ENCODE measurements around the gene ATP4A.

The ATP4A gene

DNA sequence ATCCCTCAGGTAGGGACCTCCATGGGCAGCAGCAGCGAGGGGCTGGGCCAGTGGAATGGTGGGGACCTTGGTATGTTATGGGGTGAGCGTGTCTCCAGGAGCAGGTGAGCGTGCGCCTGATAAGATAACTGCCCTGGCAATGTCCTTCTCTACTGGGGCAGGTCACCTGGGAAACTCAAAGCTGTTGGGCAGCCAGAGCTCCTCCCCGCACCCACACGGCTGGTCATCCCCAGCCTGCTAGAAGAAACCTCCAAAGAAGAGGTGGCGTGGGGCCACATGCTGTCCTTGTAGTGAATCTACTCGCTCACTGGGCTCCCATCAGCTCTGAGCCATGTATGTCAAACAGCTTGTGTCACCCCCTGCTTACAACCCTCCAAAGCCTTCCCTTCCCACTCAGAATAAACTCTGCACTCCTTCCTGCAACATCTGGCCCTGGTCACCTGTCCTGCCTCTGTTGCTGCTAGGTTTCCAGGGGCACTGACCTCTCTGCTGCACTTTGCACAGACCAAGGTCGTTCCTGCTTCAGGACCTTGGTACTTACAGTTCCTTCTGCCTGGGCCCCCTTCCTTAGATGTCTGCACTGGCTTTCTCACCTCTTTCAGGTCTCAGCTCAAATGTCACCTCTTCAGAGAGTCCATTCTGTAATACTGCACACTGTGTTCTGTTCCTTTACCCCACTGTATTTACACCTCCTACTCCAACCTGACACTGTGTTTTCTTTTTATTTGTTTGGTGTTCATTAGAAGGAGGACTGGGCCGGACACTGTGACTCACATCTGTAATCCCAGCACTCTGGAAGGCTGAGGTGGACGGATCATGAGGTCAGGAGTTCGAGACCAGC, 1.8 kb upstream of the ATP4A start:
- no peak for DNase-seq

GRCh38 chr19:35562776-35563175, 682 bp downstream of the ATP4A start:
- DNase-seq: no peak

DNA sequence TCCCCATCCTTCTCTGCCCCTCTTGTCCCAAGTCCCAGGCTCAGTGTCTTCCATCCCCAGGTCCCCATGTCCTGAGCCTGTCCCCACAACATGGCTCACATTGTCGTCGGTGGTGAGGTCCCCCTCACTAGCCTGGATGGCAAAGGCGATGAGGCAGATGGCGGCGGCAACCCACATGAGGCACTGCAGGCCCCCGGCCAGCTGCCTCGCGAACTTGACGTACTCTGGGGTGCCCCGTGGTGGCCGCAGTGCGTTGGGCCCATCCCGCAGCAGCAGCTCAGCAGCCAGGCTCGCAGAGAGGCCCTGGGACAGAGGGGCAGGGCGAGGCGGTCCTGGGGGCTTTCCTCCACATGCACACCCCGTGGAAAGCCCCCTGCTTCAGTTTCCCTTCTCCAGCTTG, 1.1 kb downstream of the ATP4A start:
- DNase-seq: no peak

GRCh38 chr19:35561436-35561835, 2.0 kb downstream of the ATP4A start:
- DNase-seq: no peak

DNA sequence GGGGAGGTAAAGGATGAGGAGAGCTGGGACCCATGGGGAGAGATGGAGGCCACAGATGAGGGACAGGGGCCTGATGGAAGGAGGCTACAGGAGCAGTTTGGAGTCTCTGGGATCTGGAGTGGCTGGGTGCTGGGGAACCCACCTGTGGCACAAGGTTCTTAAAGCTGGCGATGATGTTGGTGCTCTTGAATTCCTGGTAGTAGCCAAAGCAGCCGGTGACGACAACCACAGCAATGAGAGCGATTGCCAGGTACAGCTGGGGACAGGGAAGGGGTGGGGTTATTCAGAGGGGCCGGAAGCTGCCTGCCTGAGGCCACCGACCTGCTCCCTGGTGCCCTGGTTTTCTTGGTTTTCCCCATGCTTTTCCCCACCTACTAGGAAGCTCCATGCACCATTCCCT, 2.8 kb downstream of the ATP4A start:
- DNase-seq: no peak

GRCh38 chr19:35560271-35560670, 3.2 kb downstream of the ATP4A start:
- DNase-seq: no peak

- no peak for DNase-seq
Observed at GRCh38 chr19:35559781-35560180, 3.7 kb downstream of the ATP4A start.

GRCh38 chr19:35559281-35559659, 4.2 kb downstream of the ATP4A start:
- DNase-seq: no peak

DNA sequence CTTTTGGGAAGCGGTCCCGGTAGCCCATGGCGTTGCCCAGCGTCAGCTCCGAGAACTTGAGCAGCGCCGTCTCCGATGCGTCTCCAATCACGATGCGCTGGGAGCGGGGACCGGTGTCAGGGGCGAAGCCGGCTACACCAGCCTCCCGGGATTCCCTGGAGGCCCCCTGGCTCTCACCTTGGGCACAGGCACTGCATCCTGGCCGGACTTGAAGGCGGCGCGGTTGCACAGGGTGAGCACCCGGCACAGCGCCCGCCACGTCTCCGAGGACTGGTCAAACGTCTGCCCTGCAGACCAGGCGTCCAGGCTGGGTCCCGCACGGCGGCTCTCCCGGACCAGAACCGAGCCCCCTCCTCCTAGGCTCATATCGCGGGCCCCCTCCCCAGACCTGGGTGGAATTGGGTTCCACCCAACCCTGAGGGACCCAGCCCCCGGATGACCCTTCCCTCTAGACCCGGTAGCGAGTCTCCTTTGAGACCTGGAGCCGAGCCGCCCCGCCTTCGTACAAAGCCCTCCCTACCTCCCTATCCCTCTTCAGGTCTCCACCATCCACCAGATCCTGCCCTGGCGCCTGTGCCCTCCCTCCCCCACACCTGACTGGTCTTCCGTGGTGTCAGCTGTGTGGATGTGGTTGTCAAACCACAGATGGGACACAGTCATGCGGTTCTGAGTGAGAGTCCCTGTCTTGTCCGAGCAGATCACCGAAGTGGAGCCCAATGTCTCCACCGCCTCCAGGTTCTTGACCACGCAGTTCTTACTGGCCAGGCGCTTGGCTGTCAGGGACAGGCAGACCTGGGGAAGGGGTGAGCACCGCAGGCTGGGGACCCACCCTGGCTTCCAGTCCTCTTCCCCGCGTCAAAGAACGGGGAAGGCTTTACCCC, 4.8 kb downstream of the ATP4A start:
- no peak for DNase-seq

DNA sequence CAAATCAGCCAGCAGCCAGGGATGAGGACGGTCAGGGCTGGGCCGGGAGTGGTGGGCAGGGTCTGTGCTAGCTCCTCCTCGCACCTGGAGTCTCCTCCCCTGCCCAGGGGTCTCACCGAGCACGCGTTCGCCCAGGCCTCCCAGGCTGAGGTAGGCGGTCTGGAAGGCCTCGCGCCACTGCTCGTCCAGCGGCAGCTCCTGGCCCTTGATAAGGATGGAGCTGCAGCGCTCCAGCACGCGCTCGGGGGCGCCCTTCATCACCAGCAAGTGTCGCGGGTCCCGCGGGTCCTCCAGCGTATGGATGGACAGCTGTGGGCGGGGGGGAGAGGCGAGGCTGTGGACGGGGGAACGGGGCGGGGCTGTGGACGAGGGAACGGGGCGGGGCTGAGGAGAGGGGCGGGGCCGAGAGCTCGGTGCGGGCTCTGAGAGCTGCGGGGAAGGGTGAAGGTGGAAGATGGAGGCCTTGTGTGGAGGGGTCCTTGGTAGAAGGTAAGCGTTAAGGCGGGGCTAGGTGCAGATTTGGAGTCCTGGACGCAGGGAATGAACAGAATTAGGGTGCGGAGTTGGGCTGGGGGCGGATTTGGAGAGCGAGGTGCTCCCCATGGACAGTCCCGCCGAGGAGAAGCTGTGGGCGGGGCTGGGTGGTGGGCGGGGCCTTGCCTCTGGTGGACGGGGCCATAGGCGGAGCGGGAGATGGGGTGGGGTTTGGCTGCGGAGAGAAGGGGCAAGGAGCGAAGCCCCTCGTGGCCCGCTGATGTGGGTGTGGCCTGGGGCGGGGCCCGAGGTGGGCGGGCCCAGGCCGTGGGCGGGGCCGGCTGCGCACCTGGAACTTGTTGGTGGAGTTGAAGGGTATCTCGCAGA, 5.7 kb downstream of the ATP4A start:
- peak; percentile 62 for DNase-seq

- DNase-seq: no peak
Observed at GRCh38 chr19:35556846-35557538, 6.5 kb downstream of the ATP4A start.

DNA sequence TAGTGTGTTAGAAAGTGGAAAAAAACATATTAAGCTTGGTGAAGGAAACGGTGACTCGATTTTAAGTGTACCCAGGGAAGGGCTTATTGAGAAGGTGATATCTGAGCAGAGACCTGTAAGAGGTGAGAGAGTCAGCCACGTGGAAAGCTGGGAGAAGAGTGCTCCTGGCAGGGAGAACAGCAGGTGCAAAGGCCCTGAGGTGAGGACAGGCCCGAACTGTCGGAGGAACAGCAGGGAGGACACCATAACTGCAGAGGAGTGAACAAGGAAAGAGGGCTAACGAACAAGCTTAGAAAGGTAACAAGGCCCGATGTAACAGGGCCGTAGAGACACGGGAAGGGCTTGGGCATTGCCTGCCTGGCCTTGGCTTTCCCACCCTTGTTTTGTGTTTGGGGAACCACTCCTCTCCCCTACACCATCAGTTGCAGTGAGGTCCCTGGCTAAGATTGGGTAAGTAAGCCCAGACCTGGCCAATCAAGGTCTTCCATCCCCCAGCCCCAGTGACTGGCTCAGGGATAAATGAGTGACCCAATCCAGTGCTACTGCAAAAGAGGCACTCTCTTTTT, 7.3 kb downstream of the ATP4A start:
- DNase-seq: no peak

GRCh38 chr19:35555301-35556005, 8.0 kb downstream of the ATP4A start:
- peak; percentile 13 for DNase-seq

DNA sequence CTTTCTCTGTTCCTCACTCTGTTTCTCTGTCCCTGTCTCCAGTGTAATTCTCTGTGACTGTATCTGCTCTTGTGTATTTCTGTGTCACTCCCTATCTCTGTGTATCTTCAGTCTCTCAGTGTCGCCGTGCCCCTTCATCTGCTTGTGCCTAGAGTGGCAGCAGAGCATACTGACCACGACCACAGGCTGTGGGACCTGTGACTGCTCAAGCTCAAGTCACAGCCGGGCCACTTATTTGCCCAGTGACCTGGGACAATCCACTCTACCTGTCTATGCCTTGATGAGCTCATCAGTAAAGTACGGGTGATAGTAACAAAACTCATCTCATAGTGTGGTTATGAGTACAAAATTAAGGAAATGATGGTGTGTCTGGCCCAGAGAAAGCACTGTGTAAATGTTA, 9.4 kb downstream of the ATP4A start:
- no peak for DNase-seq

GRCh38 chr19:35553385-35554000, 10.0 kb downstream of the ATP4A start:
- DNase-seq: no peak

DNA sequence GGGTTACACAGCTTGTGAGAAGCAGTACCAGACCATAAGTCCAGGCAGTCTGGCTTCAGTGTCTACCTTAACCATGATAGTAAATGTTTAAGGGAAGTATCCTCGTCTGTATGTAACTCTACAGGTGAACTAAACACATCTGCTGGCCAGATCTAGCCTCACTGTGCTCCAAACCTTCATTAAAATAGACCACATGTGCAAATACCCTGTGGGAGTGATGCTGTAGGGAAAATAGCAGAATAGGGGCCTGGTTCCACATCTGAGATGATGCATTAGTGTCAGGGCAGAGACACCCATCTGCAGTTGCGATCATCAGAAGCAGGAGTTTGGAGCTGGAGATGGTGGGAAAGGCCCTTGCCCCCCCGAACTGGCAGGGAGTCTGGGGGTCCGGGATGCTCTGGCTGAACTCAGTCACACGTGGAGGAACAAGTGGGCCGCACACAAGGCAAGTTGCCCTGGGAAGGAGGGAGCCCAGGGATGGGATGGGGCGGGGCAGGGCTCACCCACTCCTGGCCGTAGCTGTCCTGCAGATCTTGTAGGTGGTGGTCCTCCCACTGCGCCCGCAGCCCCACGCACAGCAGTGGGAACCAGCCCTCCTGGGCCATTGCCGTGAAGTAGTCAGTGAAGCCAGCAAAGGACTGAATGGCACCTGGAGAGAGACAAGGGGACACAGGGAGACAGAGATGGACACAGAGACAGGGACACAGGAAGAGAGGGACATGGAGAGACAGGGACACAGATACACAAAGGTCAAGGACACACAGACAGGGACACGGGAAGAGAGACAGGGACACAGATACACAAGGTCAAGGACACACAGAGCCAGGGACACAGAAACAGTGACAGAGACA, 10.7 kb downstream of the ATP4A start:
- no peak for DNase-seq

DNA sequence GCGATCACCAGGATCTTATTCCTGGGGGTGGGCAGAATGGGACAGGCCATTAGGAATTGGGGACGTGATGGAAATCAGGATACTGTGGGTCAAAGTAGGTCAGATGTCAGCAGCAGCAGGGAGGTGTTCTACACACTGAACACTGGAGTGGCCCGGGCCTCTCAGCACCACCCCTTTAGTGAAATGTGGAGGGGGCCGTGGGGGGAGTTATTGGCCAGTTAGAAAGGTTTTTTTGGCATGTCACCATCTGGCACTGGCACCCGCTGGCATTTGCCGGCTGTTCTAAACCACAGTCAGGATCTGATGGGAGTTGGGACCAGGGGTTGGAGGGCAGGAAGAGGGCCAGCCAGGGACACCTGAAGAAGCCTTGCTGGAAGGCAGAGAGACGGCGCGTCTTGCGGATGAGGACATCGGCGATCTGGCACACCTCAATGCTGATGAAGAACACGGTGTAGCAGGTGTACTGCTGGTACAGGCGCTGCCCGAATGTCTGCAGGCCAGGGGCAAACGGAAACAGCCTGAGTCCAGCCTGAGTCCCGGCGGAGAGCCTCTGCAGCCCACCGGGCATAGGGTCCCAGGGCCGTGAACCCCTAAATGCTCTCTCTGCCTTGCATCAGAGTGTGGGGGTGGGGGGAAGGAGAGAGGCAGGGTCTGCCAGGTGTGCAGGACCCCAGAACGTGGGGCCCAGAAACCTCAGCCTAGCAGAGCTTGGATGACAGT, 12.2 kb downstream of the ATP4A start:
- DNase-seq: no peak

- no peak for DNase-seq
Observed at GRCh38 chr19:35549879-35550523, 13.5 kb downstream of the ATP4A start.

All from hematopoietic multipotent progenitor cell treated with erythropoietin and hydrocortisone succinate and interleukin-3 and kit ligand, for 8 days (in vitro differentiated cells).